Sigmoid colon (tissue), 7 donors: ENCODE data around the gene CRY1. TPM values are rescaled to one million over a fixed set of nuclear protein-coding genes. Genes with fewer than 3 reads are reported as not detected.

Experiments used
- DNase-seq: peaks from one replicate; pipeline ENCODE4 v3.0.0-alpha.2; 2019
- H3K27ac ChIP-seq, 4 donors: fragments of 200-600 bp; sonication (generic); one replicate each; pipeline ENCODE4 v1.5.1; 2016 to 2019; ENCODE audit warnings: mild to moderate bottlenecking in 1 of 4
- H3K27me3 ChIP-seq, 3 donors: fragments of 200-600 bp; sonication (generic); one replicate each; pipeline ENCODE4 v1.5.1; 2019; ENCODE audit warnings: mild to moderate bottlenecking in 1 of 3
- H3K36me3 ChIP-seq, 4 donors: fragments of 200-600 bp; sonication (generic); one replicate each; pipeline ENCODE4 v1.5.1; 2016 to 2019
- H3K4me1 ChIP-seq, 4 donors: fragments of 200-600 bp; sonication (generic); one replicate each; pipeline ENCODE4 v1.5.1; 2017 to 2019
- H3K4me3 ChIP-seq, 4 donors: fragments of 200-600 bp; sonication (generic); one replicate each; pipeline ENCODE4 v1.5.1; 2017 to 2019; ENCODE audit warnings: mild to moderate bottlenecking in 2 of 4, moderate library complexity in 1 of 4
- H3K9me3 ChIP-seq, 4 donors: fragments of 200-600 bp in 3 of 4; sonication (generic) in 3 of 4; one replicate each; pipeline versions ENCODE4 v1.5.1 to v1.6.1; 2013 to 2019
- EP300 ChIP-seq, 4 donors: sonication (generic); formaldehyde crosslinking; IDR thresholded peaks; one replicate each; pipeline ENCODE4 v1.6.1; 2017; ENCODE audit warnings: antibody characterized with exemption in 4 of 4
- POLR2A ChIP-seq, 2 donors: fragments of 450-650 bp; IDR thresholded peaks; one replicate each; pipeline ENCODE4 v1.6.1; 2016; ENCODE audit warnings: antibody characterized with exemption in 2 of 2, mild to moderate bottlenecking in 2 of 2, moderate library complexity in 2 of 2
- POLR2AphosphoS5 ChIP-seq, 4 donors: sonication (generic); formaldehyde crosslinking; IDR thresholded peaks; one replicate each; pipeline ENCODE4 v1.6.1; 2017; ENCODE audit warnings: antibody characterized with exemption in 4 of 4
- WGBS, 2 donors: extraction: QIAGEN DNeasy Blood & Tissue Kit; methylation state at CpG; one replicate each; pipeline ENCODE4 v1.1.7; 2013; 5-methylcytosine and 5-hydroxymethylcytosine counted together
- intact Hi-C: fragments of 100-400 bp; cut with DNase I; formaldehyde crosslinking; loops from one replicate; pipeline ENCODE4 v1.15.1; 2023
- polyA plus RNA-seq, 3 donors: library from polyadenylated mRNA; stranded (reverse); fragments of 200-250 nt; gene quantifications; one replicate each; pipeline ENCODE4 v1.2.3, GENCODE V29; 2013
- total RNA-seq, 4 donors: library from RNA; depleted of rRNA; stranded (reverse); fragments of >200 nt; gene quantifications; one replicate each; pipeline ENCODE4 v1.1.0, GENCODE V29; 2016
- TF ChIP-seq, protein P1 (sequence below), 4 experiments: fragments of 450-650 bp in 3 of 4; fragments of 200-600 bp in 1 of 4; IDR thresholded peaks; one replicate each; pipeline ENCODE4 v1.5.1; 2016 to 2019; ENCODE audit warnings: antibody characterized with exemption in 4 of 4, mild to moderate bottlenecking in 3 of 4, moderate library complexity in 2 of 4
- donor health status: healthy with polysubstance abuse.
- donor health status: Bipolar disorder and iron deficiency.
- donor health status: healthy.

CRY1 gene
- total and polyA plus RNA-seq, 7 donors, result 7.2 to 40.4 (median 20.3) TPM

DNA sequence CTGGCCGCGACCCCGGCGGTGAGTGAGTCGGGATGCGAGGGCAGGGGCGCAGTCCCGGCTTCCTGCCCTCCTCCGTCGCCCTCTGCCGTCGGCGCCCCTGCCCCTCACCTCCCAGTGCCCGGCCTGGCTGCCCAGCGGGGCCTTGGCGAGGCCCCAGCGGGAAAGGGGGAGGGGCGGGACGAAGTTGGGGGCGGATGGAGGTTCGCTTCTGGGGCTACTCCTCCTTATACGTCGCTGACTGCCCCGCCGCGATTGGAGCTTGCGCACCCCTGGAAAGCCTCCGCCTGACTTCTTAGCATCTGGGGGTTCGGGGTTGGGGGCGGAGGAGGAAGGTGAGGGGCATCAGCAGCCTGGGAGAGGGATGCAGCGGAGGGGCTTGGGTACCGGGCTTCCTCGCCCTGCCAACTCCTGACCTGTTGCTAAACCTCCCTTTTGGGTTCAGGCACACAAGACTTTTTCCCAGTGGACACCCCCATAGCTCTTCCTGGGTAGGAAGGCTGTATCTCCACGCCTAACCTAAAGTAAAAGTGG is 137.2 kb downstream of the CRY1 start:
- peak; percentile 88 for DNase-seq
- H3K27me3 ChIP-seq, result no peaks in the 10 kb centered on the region
- H3K4me1 ChIP-seq, result peaks cover 0 to 45% (median 42%) of the 10 kb centered on the region in 4 donors
- peak overlapping the region; percentile 72 to 97 (median 95) for H3K4me3 ChIP-seq
- WGBS, 2 donors, result 1% methylated on average over 34 of the region's 34 CpGs
- no peaks in the 10 kb centered on the region for H3K36me3 ChIP-seq
- H3K27ac ChIP-seq, result peak overlapping the region; percentile 99 to 100 (median 100)
- no peak for TF ChIP-seq POLR2A (IDR thresholded peaks at IDR 0.05)
- TF ChIP-seq, protein P1, sequence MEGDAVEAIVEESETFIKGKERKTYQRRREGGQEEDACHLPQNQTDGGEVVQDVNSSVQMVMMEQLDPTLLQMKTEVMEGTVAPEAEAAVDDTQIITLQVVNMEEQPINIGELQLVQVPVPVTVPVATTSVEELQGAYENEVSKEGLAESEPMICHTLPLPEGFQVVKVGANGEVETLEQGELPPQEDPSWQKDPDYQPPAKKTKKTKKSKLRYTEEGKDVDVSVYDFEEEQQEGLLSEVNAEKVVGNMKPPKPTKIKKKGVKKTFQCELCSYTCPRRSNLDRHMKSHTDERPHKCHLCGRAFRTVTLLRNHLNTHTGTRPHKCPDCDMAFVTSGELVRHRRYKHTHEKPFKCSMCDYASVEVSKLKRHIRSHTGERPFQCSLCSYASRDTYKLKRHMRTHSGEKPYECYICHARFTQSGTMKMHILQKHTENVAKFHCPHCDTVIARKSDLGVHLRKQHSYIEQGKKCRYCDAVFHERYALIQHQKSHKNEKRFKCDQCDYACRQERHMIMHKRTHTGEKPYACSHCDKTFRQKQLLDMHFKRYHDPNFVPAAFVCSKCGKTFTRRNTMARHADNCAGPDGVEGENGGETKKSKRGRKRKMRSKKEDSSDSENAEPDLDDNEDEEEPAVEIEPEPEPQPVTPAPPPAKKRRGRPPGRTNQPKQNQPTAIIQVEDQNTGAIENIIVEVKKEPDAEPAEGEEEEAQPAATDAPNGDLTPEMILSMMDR (IDR thresholded peaks at IDR 0.05), result no peak
- no peaks in the 10 kb centered on the region for H3K9me3 ChIP-seq
- intact Hi-C loops, result loop anchor here (2.0 to 10.0 kb wide), 3 partner anchors 31 to 181 kb away; partner anchors contain the start of genes MTERF2 and RIC8B

DNA sequence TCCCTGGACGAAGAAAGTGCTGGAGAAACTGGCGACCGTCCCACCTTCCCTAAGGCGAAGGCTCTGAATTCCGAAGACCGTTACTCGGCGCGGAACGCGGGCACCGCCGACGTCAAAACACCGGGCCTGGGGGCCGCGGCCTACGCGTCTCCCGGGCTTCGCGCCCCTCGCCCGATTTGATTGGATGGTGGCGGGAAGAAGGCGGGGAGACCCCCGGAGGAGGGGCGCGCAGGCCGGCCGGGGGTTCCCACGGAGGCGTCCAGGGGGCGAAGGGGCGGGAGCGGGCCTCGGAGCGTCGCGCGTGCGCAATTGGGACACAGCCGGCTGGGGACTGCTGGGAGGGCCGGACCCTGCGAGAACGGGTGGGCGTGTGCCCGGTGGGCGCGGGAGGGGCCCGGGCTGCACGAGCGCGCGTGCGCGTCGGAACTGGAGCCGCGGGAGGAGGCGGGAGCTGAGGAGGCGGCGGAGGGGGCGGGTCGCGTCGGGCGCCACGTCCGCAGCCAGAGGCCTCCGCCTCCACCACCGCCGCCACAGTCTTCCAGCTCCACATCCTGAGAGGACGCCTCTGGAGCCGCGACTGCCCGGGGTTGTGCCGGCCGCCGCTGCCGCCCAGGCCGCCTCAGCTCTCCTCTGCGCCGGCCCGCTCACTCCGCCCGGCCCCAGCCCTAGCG is 137.8 kb downstream of the CRY1 start, which contains the start of gene TMEM263:
Gene TMEM263, plus strand, starts transcription at position 531 of the 671 bp plus-strand sequence. CDS start 11,210 bp downstream, outside the sequence.
- peak; percentile 98 for DNase-seq
- no peaks in the 10 kb centered on the region for H3K36me3 ChIP-seq
- H3K27me3 ChIP-seq, result no peaks in the 10 kb centered on the region
- peak within 1 kb of the TSS; percentile 99 to 100 (median 100) for H3K27ac ChIP-seq
- H3K9me3 ChIP-seq, result no peaks in the 10 kb centered on the region
- TF ChIP-seq, protein P1 (IDR thresholded peaks at IDR 0.05), result no peak
- TF ChIP-seq POLR2A (IDR thresholded peaks at IDR 0.05), result peak in 1 of 2 donors; percentile 46
- TF ChIP-seq POLR2AphosphoS5 (IDR thresholded peaks at IDR 0.05), result peak; percentile 85 to 95 (median 92)
- peak within 1 kb of the TSS; percentile 72 to 97 (median 95) for H3K4me3 ChIP-seq
- H3K4me1 ChIP-seq, result peaks cover 0 to 45% (median 39%) of the 10 kb centered on the region in 4 donors
- intact Hi-C loops, result loop anchor here (2.0 to 10.0 kb wide), 4 partner anchors 31 to 181 kb away; partner anchors contain the start of genes CRY1, MTERF2 and RIC8B
- WGBS, 2 donors, result 0% methylated on average over 88 of the region's 88 CpGs

DNA sequence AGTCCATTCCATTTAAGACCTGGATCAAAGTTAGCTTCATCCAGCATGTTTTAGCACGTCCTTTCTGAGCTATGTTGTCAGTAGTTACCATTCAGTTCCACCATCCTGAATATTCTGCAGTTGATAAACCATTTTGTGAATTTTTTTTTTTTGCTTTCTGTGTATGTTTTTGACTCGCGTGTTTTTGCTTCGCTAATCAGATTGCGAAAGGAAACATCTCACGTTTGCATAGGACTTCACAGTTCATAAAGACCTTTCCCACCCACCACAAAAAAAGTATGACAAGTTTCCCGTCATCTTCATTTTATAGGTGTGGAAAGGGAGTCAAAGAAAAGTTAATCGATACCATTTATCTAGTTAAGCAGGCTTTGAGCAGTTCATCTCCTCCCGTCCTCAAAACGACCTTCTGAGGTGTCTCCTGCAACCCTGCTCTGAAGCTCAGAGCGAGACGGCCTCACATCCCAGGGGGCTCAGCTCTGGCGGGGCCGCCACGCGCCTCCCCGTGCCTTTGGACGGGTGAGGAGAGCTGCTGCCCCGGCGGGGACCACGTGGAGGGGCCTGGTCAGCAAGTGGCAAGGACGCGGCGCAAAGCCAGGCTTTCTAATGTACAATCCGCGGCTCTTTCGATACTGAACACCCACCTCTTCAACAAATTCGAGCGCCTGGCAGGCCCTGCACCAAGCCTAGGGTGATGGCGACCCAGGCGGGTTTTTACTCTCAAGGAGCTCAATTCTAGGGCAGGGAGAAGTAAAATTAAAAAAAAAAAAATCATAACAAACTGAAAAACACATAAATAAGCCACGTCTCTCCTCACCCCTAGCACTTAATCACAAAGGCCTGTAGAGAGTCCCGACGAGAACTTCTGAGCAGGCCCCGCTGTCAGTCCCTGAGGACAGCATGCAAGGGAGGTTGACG is 138.6 kb downstream of the CRY1 start:
- intact Hi-C loops, result loop anchor here (2.0 to 10.0 kb wide), 3 partner anchors 73 to 180 kb away; partner anchors contain the start of genes CRY1 and RIC8B
- WGBS, 2 donors, result 50 to 53% methylated on average over 36 of the region's 36 CpGs
- H3K9me3 ChIP-seq, result no peaks in the 10 kb centered on the region
- peaks cover 0 to 43% (median 36%) of the 10 kb centered on the region in 4 donors for H3K4me1 ChIP-seq
- peak; percentile 78 for DNase-seq
- peak overlapping the region; percentile 99 to 100 (median 100) for H3K27ac ChIP-seq
- no peaks in the 10 kb centered on the region for H3K36me3 ChIP-seq
- H3K27me3 ChIP-seq, result no peaks in the 10 kb centered on the region
- TF ChIP-seq POLR2AphosphoS5 (IDR thresholded peaks at IDR 0.05) (no peak), EP300 (IDR thresholded peaks at IDR 0.05) (no peak), POLR2A (IDR thresholded peaks at IDR 0.05) (no peak)
- TF ChIP-seq, protein P1 (IDR thresholded peaks at IDR 0.05), result no peak
- peak overlapping the region; percentile 72 to 97 (median 95) for H3K4me3 ChIP-seq

DNA sequence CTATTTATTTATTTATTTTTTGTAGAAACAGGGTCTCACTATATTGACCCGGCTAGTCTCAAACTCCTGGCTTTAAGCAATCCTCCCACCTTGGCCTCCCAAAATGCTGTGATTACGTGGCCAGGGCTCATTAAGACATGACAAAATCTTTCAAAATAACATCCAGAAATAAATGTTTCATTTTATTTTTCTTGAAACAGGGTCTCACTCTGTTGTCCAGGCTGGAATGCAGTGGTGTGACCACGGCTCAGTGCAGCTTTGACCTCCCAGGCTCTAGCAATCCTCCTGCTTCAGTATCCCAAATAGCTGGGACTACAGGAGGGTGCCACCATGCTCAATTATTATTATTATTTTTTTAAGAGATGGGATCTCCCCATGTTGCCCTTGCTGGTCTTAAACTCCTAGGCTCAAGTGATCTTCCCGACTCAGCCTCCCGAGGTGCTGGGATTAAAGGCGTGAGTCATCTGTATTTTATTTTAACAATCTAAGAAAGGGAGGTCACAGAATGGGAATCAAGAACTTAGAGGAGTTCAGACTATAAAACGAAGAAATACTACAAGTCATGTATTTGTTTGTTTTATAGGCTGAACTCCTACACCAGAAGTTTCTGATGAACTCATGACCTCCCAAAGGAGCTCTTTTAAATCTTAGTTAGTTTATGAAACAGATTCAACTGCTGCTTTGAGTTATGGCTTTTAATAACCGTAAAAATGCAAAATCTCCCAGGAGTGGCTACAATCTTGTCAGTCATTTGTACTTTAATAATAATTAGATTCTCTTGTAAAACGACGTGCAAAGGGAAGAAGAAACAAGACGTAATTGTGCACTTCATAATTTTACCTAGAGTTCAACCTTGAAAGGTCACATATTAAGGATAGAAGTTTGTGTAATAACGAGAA is 139.7 kb downstream of the CRY1 start:
- no peak overlapping the region for H3K4me3 ChIP-seq
- H3K27me3 ChIP-seq, result no peaks in the 10 kb centered on the region
- DNase-seq, result no peak
- H3K9me3 ChIP-seq, result no peaks in the 10 kb centered on the region
- no peaks in the 10 kb centered on the region for H3K36me3 ChIP-seq
- 45 to 80% methylated on average over 12 of the region's 12 CpGs for WGBS, 2 donors
- H3K27ac ChIP-seq, result peak overlapping the region in 3 of 4 donors; percentile 100
- H3K4me1 ChIP-seq, result peaks cover 0 to 32% (median 26%) of the 10 kb centered on the region in 4 donors
- intact Hi-C loops, result loop anchor here (2.0 to 10.0 kb wide), 2 partner anchors 139 to 179 kb away; partner anchors contain the start of genes CRY1 and RIC8B
- TF ChIP-seq EP300 (IDR thresholded peaks at IDR 0.05), result no peak
- TF ChIP-seq POLR2AphosphoS5 (IDR thresholded peaks at IDR 0.05), result no peak
